Measurements from ENCODE around the gene MAPK9.
"Not testable (repeated sequence)": the region's sequence is repeated elsewhere in the genome, so short reads cannot be mapped to it uniquely, and the experiment has no call there.

MAPK9 gene

GRCh38 chr5:180234271-180234670 is 57.6 kb downstream of the MAPK9 start:
- no peak for DNase-seq (ENCODE audit: low read depth)

- no peak for DNase-seq (ENCODE audit: low read depth)
These were observed 58.2 kb downstream of the MAPK9 start for GRCh38 chr5:180233729-180234128.

GRCh38 chr5:180230017-180230416 is 61.9 kb downstream of the MAPK9 start:
- DNase-seq (ENCODE audit: low read depth) = no peak

- no peak for DNase-seq (ENCODE audit: low read depth)
These were observed 69.8 kb downstream of the MAPK9 start for GRCh38 chr5:180222056-180222455.

GRCh38 chr5:180217797-180218196 is 74.1 kb downstream of the MAPK9 start:
- no peak for DNase-seq (ENCODE audit: low read depth)

GRCh38 chr5:180216646-180217171 is 75.2 kb downstream of the MAPK9 start:
- no peak for DNase-seq (ENCODE audit: low read depth)

- DNase-seq (ENCODE audit: low read depth) = no peak
These were observed 75.9 kb downstream of the MAPK9 start for GRCh38 chr5:180215783-180216630.

- no peak for DNase-seq (ENCODE audit: low read depth)
These were observed 76.8 kb downstream of the MAPK9 start for GRCh38 chr5:180214870-180215770.

- DNase-seq (ENCODE audit: low read depth) = no peak
These were observed 78.2 kb downstream of the MAPK9 start for GRCh38 chr5:180213657-180214207.

GRCh38 chr5:180213256-180213600 is 78.7 kb downstream of the MAPK9 start:
- DNase-seq (ENCODE audit: low read depth) = no peak

GRCh38 chr5:180212363-180213255 is 79.3 kb downstream of the MAPK9 start:
- DNase-seq (ENCODE audit: low read depth) = no peak

- no peak for DNase-seq (ENCODE audit: low read depth)
These were observed 80.2 kb downstream of the MAPK9 start for GRCh38 chr5:180211761-180212035.

GRCh38 chr5:180210961-180211760 is 80.7 kb downstream of the MAPK9 start:
- DNase-seq (ENCODE audit: low read depth) = no peak

GRCh38 chr5:180210077-180210476 is 81.8 kb downstream of the MAPK9 start:
- DNase-seq (ENCODE audit: low read depth) = not testable (repeated sequence)

GRCh38 chr5:180209137-180209581 is 82.7 kb downstream of the MAPK9 start, which contains the start of gene RASGEF1C:
RASGEF1C (minus strand) TSS chr5:180209211; CDS start chr5:180138052, 71,159 bp downstream.
- no peak for DNase-seq (ENCODE audit: low read depth)

- no peak for DNase-seq (ENCODE audit: low read depth)
These were observed 83.3 kb downstream of the MAPK9 start for GRCh38 chr5:180208435-180209081.

- DNase-seq (ENCODE audit: low read depth) = no peak
These were observed 83.8 kb downstream of the MAPK9 start for GRCh38 chr5:180208038-180208434.

GRCh38 chr5:180207593-180207992 is 84.3 kb downstream of the MAPK9 start:
- DNase-seq (ENCODE audit: low read depth) = no peak

GRCh38 chr5:180206993-180207392 is 84.9 kb downstream of the MAPK9 start:
- DNase-seq (ENCODE audit: low read depth) = no peak

GRCh38 chr5:180205916-180206315 is 86.0 kb downstream of the MAPK9 start:
- DNase-seq (ENCODE audit: low read depth) = no peak
